ENCODE measurements around the gene DARS1.

DNA sequence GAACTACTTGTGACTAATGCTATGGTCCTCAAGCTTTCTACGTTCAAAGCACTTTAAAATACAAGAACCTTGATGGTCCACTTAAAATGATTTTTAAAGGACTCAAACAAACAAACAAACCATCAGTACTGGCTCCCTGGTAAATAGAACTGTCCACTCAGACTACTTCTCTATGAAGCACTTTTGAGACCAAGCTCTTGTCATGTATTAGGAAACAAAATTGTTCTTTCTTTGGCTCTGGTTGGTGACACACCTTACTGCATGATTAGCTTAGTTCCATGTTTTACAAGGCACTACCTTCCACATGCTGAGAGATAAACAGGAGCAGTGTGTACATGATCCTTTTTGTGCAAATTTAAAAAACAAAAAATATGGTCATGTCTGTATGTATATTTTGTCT, 19.7 kb downstream of the DARS1 start:
- TF ChIP-seq, protein P1, sequence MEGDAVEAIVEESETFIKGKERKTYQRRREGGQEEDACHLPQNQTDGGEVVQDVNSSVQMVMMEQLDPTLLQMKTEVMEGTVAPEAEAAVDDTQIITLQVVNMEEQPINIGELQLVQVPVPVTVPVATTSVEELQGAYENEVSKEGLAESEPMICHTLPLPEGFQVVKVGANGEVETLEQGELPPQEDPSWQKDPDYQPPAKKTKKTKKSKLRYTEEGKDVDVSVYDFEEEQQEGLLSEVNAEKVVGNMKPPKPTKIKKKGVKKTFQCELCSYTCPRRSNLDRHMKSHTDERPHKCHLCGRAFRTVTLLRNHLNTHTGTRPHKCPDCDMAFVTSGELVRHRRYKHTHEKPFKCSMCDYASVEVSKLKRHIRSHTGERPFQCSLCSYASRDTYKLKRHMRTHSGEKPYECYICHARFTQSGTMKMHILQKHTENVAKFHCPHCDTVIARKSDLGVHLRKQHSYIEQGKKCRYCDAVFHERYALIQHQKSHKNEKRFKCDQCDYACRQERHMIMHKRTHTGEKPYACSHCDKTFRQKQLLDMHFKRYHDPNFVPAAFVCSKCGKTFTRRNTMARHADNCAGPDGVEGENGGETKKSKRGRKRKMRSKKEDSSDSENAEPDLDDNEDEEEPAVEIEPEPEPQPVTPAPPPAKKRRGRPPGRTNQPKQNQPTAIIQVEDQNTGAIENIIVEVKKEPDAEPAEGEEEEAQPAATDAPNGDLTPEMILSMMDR (IDR thresholded peaks at IDR 0.05) = no peak
- no peak for TF ChIP-seq EP300 (IDR thresholded peaks at IDR 0.05)
